GM23338 (cell line): ENCODE data around the gene QRFP. TPM values are rescaled to one million over a fixed set of nuclear protein-coding genes. Genes with fewer than 3 reads are reported as not detected.

Experiments used
- ATAC-seq: fragments of 200-7000 bp; cut with Tn5 transposase; 3 replicates; pipeline ENCODE4 v1.9.1; 2020
- DNase-seq: peaks from one replicate; pipeline ENCODE4 v3.0.0-alpha.2; 2015; ENCODE audit warnings: low spot score
- H2AFZ ChIP-seq: fragments of 200-600 bp; sonication (generic); 2 replicates; pipeline ENCODE4 v1.8.0; 2016; ENCODE audit warnings: antibody characterized with exemption, mild to moderate bottlenecking, moderate library complexity
- H3F3A ChIP-seq: fragments of 200-600 bp; sonication (generic); replicated peaks from 2 replicates; pipeline ENCODE4 v1.8.0; 2017; ENCODE audit warnings: antibody characterized with exemption, mixed run types, low read depth
- H3K27ac ChIP-seq: fragments of 200-600 bp; sonication (generic); 2 replicates; pipeline ENCODE4 v1.6.1; 2016; ENCODE audit warnings: low read depth
- H3K27me3 ChIP-seq: fragments of 200-600 bp; sonication (generic); 2 replicates; pipeline ENCODE4 v1.8.0; 2016; ENCODE audit warnings: mild to moderate bottlenecking, mixed run types, moderate library complexity; ENCODE audit not compliant: insufficient read depth
- H3K36me3 ChIP-seq: fragments of 200-600 bp; sonication (generic); 2 replicates; pipeline ENCODE4 v1.8.0; 2016; ENCODE audit warnings: mild to moderate bottlenecking; ENCODE audit not compliant: insufficient read depth
- H3K4me1 ChIP-seq: fragments of 200-600 bp; sonication (generic); 2 replicates; pipeline ENCODE4 v1.8.0; 2016; ENCODE audit warnings: mild to moderate bottlenecking, moderate library complexity; ENCODE audit not compliant: insufficient read depth
- H3K4me2 ChIP-seq: fragments of 200-600 bp; sonication (generic); 2 replicates; pipeline ENCODE4 v1.7.1; 2017; ENCODE audit warnings: mixed run types
- H3K4me3 ChIP-seq: fragments of 200-600 bp; sonication (generic); 2 replicates; pipeline ENCODE4 v1.6.1; 2016; ENCODE audit warnings: mixed run types
- H3K79me2 ChIP-seq: fragments of 200-600 bp; sonication (generic); replicated peaks from 2 replicates; pipeline ENCODE4 v1.8.0; 2017; ENCODE audit warnings: mild to moderate bottlenecking; ENCODE audit not compliant: insufficient read depth
- H3K9me2 ChIP-seq: fragments of 200-600 bp; sonication (generic); 2 replicates; pipeline ENCODE4 v1.8.0; 2017; ENCODE audit not compliant: insufficient read depth
- H4K20me1 ChIP-seq: fragments of 200-600 bp; sonication (generic); replicated peaks from 2 replicates; pipeline ENCODE4 v1.8.0; 2017; ENCODE audit warnings: mild to moderate bottlenecking; ENCODE audit not compliant: insufficient read depth
- H3K27ac Mint-ChIP-seq: 2 replicates; pipeline ENCODE4 v1.8.0; 2020; ENCODE audit warnings: inconsistent platforms, mild to moderate bottlenecking, moderate library complexity, mixed read lengths
- H3K27me3 Mint-ChIP-seq: 3 replicates; pipeline ENCODE4 v1.8.0; 2022; ENCODE audit warnings: low read depth, mild to moderate bottlenecking, moderate library complexity, mixed read lengths, inconsistent platforms; ENCODE audit not compliant: insufficient read depth, poor library complexity
- H3K36me3 Mint-ChIP-seq: 3 replicates; pipeline ENCODE4 v1.8.0; 2021; ENCODE audit warnings: low read depth, mild to moderate bottlenecking, inconsistent platforms, moderate library complexity, mixed read lengths
- H3K4me1 Mint-ChIP-seq: 3 replicates; pipeline ENCODE4 v1.8.0; 2020; ENCODE audit warnings: mild to moderate bottlenecking, inconsistent platforms, mixed read lengths
- H3K4me3 Mint-ChIP-seq: 3 replicates; pipeline ENCODE4 v1.8.0; 2021; ENCODE audit warnings: moderate library complexity, mild to moderate bottlenecking, inconsistent platforms, mixed read lengths
- H3K9me3 Mint-ChIP-seq: 3 replicates; pipeline ENCODE4 v1.8.0; 2020; ENCODE audit warnings: moderate library complexity, mild to moderate bottlenecking, inconsistent platforms, mixed read lengths
- CREB1 ChIP-seq: fragments of 250-450 bp; sonication (Bioruptor Pico); IDR thresholded peaks from 2 replicates; pipeline ENCODE4 v1.5.0; 2020; ENCODE audit warnings: low read depth, mild to moderate bottlenecking, moderate library complexity
- CTCF ChIP-seq, 2 experiments: fragments of 200-600 bp in 1 of 2; sonication (generic) in 1 of 2; conservative IDR thresholded peaks; 2 replicates each; pipeline versions ENCODE4 v1.5.1 to v1.6.1; 2016 to 2017; ENCODE audit warnings: antibody characterized with exemption in 2 of 2, low read depth in 2 of 2, mild to moderate bottlenecking in 2 of 2, moderate library complexity in 1 of 2
- ETS1 ChIP-seq: IDR thresholded peaks from 2 replicates; pipeline ENCODE4 v1.6.1; 2016; ENCODE audit warnings: antibody characterized with exemption
- EZH2 ChIP-seq: fragments of 200-600 bp; sonication (generic); IDR thresholded peaks from one replicate; pipeline ENCODE4 v1.8.0; 2017; ENCODE audit warnings: antibody characterized with exemption, mild to moderate bottlenecking, low read depth; ENCODE audit not compliant: unreplicated experiment
- EZH2phosphoT487 ChIP-seq: fragments of 200-600 bp; sonication (generic); IDR thresholded peaks from one replicate; pipeline ENCODE4 v1.8.1; 2018; ENCODE audit warnings: antibody characterized with exemption; ENCODE audit not compliant: unreplicated experiment
- JUNB ChIP-seq: IDR thresholded peaks from one replicate; pipeline ENCODE4 v1.6.1; 2016; ENCODE audit warnings: antibody characterized with exemption; ENCODE audit not compliant: unreplicated experiment
- NANOG ChIP-seq: IDR thresholded peaks from 2 replicates; pipeline ENCODE4 v1.6.1; 2016; ENCODE audit warnings: antibody characterized with exemption, borderline replicate concordance
- POLR2AphosphoS5 ChIP-seq: IDR thresholded peaks from 2 replicates; pipeline ENCODE4 v1.6.1; 2016; ENCODE audit warnings: antibody characterized with exemption, low read depth
- REST ChIP-seq: IDR thresholded peaks from one replicate; pipeline ENCODE4 v1.6.1; 2018; ENCODE audit warnings: antibody characterized with exemption; ENCODE audit not compliant: unreplicated experiment
- STAT1 ChIP-seq: IDR thresholded peaks from one replicate; pipeline ENCODE4 v1.6.1; 2016; ENCODE audit warnings: antibody characterized with exemption; ENCODE audit not compliant: unreplicated experiment
- ZNF114 ChIP-seq: fragments of 250-450 bp; sonication (Bioruptor Pico); IDR thresholded peaks from 2 replicates; pipeline ENCODE4 v1.5.0; 2020; ENCODE audit warnings: mild to moderate bottlenecking, moderate library complexity
- ZNF331 ChIP-seq: fragments of 250-450 bp; sonication (Bioruptor Pico); IDR thresholded peaks from 2 replicates; pipeline ENCODE4 v1.5.0; 2020; ENCODE audit warnings: low read depth, mild to moderate bottlenecking, moderate library complexity
- ZNF462 ChIP-seq: fragments of 250-450 bp; sonication (Bioruptor Pico); IDR thresholded peaks from 2 replicates; pipeline ENCODE4 v1.5.0; 2020; ENCODE audit warnings: mild to moderate bottlenecking, moderate library complexity
- polyA plus RNA-seq: library from polyadenylated mRNA; unstranded; fragments of >200 nt; fragmentation: Nextera tagmentation; extraction: Ambion mirVana; gene quantifications from 2 replicates; pipeline ENCODE4 v1.2.1, GENCODE V29; 2016
- total RNA-seq: library from RNA; depleted of rRNA; stranded (reverse); fragments of >200 nt; shearing (Covaris generic); gene quantifications from 2 replicates; pipeline ENCODE4 v1.2.3, GENCODE V29; 2014

Gene QRFP
- total and polyA plus RNA-seq, 2 experiments from 2014 or later, result not detected

- Histone ChIP-seq H3K36me3 (peaks cover 31% of the 10 kb centered on the region), H2AFZ (no peak overlapping the region), H4K20me1 (peaks cover 11% of the 10 kb centered on the region; the same call in 1 of the 2 replicates), H3K4me2 (no peak overlapping the region), H3F3A (peaks cover 5% of the 10 kb centered on the region; the same call in 1 of the 2 replicates), H3K4me3 (no peak overlapping the region), H3K9me2 (no peaks in the 10 kb centered on the region), H3K27ac (no peak overlapping the region), H3K27me3 (no peaks in the 10 kb centered on the region), H3K79me2 (peaks cover 48% of the 10 kb centered on the region), H3K4me1 (no peaks in the 10 kb centered on the region)
- Mint-ChIP-seq H3K27me3 (no peaks in the 10 kb centered on the region), H3K4me1 (no peaks in the 10 kb centered on the region), H3K4me3 (no peak overlapping the region), H3K36me3 (peaks cover 63% of the 10 kb centered on the region), H3K27ac (no peak overlapping the region), H3K9me3 (no peaks in the 10 kb centered on the region)
- ATAC-seq, result no peak
- TF ChIP-seq ZNF114 (no peak), JUNB (no peak), NANOG (no peak), STAT1 (no peak), POLR2AphosphoS5 (no peak), EZH2phosphoT487 (no peak), EZH2 (no peak), REST (no peak), ETS1 (no peak), CREB1 (CRISPR knock-in tag) (no peak), ZNF462 (CRISPR knock-in tag) (no peak), ZNF331 (CRISPR knock-in tag) (no peak), CTCF (conservative IDR thresholded peaks at IDR 0.05; ENCODE audit: low read depth in 2 of 2) (no peak)
- no peak for DNase-seq
These were observed 25.1 kb downstream of the QRFP start for GRCh38 chr9:130871395-130872062.
